ENCODE measurements around the gene TBXAS1.

DNA sequence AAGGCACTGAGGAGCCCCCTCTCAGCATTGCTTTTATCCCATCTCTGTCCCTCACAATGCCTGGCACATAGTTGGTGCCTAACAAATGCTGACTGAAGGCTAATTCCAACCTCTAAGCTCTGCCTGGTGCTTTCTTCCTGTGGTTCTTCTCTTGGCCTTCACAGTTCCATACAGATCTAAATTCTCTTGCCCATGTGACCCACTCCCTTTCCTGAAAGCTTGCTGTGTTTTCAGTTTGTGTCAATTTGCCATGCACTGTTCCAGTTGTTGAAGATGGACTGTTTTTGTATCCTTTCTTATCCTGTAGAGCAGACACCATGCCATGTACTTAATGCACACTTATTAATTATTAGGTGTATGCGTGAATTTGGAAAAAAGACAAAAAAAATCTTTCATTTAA is 9.2 kb downstream of the TBXAS1 start:
- TF ChIP-seq, protein P1, sequence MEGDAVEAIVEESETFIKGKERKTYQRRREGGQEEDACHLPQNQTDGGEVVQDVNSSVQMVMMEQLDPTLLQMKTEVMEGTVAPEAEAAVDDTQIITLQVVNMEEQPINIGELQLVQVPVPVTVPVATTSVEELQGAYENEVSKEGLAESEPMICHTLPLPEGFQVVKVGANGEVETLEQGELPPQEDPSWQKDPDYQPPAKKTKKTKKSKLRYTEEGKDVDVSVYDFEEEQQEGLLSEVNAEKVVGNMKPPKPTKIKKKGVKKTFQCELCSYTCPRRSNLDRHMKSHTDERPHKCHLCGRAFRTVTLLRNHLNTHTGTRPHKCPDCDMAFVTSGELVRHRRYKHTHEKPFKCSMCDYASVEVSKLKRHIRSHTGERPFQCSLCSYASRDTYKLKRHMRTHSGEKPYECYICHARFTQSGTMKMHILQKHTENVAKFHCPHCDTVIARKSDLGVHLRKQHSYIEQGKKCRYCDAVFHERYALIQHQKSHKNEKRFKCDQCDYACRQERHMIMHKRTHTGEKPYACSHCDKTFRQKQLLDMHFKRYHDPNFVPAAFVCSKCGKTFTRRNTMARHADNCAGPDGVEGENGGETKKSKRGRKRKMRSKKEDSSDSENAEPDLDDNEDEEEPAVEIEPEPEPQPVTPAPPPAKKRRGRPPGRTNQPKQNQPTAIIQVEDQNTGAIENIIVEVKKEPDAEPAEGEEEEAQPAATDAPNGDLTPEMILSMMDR (IDR thresholded peaks at IDR 0.05) = no peak
- no peak for TF ChIP-seq ZFX (IDR thresholded peaks at IDR 0.05; ENCODE audit: borderline replicate concordance)

All from 22Rv1 (cell line).